Esophagus muscularis mucosa (tissue), 3 donors: ENCODE data around the gene LEP.

Experiments
- POLR2A ChIP-seq: fragments of 450-650 bp; IDR thresholded peaks from one replicate; pipeline ENCODE4 v1.6.1; 2017; ENCODE audit warnings: antibody characterized with exemption, moderate library complexity, mild to moderate bottlenecking, low read depth
- POLR2AphosphoS5 ChIP-seq, 2 donors: sonication (generic); formaldehyde crosslinking; IDR thresholded peaks; one replicate each; pipeline ENCODE4 v1.6.1; 2017; ENCODE audit warnings: antibody characterized with exemption in 2 of 2
- TF ChIP-seq, protein P1 (sequence below), 3 experiments: fragments of 200-600 bp in 2 of 3; fragments of 450-650 bp in 1 of 3; sonication (generic) in 2 of 3; IDR thresholded peaks; one replicate each; pipeline ENCODE4 v1.5.1; 2017 to 2019; ENCODE audit warnings: antibody characterized with exemption in 3 of 3, mild to moderate bottlenecking in 2 of 3, moderate library complexity in 1 of 3

- TF ChIP-seq POLR2AphosphoS5 (IDR thresholded peaks at IDR 0.05) (no peak), POLR2A (no peak)
- TF ChIP-seq, protein P1, sequence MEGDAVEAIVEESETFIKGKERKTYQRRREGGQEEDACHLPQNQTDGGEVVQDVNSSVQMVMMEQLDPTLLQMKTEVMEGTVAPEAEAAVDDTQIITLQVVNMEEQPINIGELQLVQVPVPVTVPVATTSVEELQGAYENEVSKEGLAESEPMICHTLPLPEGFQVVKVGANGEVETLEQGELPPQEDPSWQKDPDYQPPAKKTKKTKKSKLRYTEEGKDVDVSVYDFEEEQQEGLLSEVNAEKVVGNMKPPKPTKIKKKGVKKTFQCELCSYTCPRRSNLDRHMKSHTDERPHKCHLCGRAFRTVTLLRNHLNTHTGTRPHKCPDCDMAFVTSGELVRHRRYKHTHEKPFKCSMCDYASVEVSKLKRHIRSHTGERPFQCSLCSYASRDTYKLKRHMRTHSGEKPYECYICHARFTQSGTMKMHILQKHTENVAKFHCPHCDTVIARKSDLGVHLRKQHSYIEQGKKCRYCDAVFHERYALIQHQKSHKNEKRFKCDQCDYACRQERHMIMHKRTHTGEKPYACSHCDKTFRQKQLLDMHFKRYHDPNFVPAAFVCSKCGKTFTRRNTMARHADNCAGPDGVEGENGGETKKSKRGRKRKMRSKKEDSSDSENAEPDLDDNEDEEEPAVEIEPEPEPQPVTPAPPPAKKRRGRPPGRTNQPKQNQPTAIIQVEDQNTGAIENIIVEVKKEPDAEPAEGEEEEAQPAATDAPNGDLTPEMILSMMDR (IDR thresholded peaks at IDR 0.05): no peak
Observed at GRCh38 chr7:128240696-128241386, at the start of gene LEP.
